ENCODE data around the gene SLC2A4.

Gene SLC2A4

DNA sequence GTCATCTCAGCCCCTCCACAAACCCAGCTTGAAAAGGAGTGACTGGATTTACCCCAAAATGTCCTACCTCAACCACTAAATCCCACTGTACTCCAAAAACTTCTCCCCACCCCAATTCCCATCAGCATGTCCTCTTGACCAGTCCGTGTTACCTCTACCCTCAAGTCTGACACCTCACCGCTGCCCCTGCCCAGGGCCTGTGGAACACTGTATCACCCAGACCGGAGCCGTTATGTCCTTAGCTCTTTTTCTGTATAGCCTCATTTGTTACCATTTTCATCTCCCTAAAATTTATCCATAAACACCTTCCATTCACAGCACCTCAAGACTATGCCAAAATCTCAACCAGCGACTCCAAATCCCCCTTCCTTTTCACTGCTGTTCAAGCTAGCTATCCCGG lies 44.7 kb upstream of the SLC2A4 start:
- ChIA-PET POLR2A (interaction anchor here (0.7 kb wide), 2 partner anchors 16 to 22 kb away, joined by 3 read pairs; no protein-coding TSS in a partner anchor), CTCF (interaction anchor here (1.2 to 1.5 kb wide), 2 partner anchors 16 to 191 kb away, joined by 3 read pairs; no protein-coding TSS in a partner anchor)
- TF ChIP-seq CTCF (IDR thresholded peaks at IDR 0.05; ENCODE audit: insufficient read depth, low read length, missing control alignments): no peak
- no peak for DNase-seq (ENCODE audit: low read depth, low spot score)
- peak overlapping the region; percentile 84; the same call in 1 of the 2 replicates for H3K4me3 ChIP-seq (ENCODE audit: low read depth, low read length)

- CTCF ChIA-PET: interaction anchor here (1.2 to 1.5 kb wide), 2 partner anchors 17 to 191 kb away, joined by 3 read pairs; no protein-coding TSS in a partner anchor
- DNase-seq (ENCODE audit: low read depth, low spot score): no peak
- no peak for TF ChIP-seq CTCF (IDR thresholded peaks at IDR 0.05; ENCODE audit: insufficient read depth, low read length, missing control alignments)
- POLR2A ChIA-PET: interaction anchor here (0.6 to 3.1 kb wide), 3 partner anchors 17 to 124 kb away, joined by 3 to 23 read pairs (median 3); partner anchors contain the start of genes ACADVL and DLG4
- H3K4me3 ChIP-seq (ENCODE audit: low read depth, low read length): peak overlapping the region; percentile 84
Observed at GRCh38 chr17:7237266-7237760, 44.2 kb upstream of the SLC2A4 start.

- DNase-seq (ENCODE audit: low read depth, low spot score): no peak
- H3K4me3 ChIP-seq (ENCODE audit: low read depth, low read length): peak overlapping the region; percentile 84
- no peak for TF ChIP-seq CTCF (IDR thresholded peaks at IDR 0.05; ENCODE audit: insufficient read depth, low read length, missing control alignments)
- POLR2A ChIA-PET: interaction anchor here (0.6 to 3.1 kb wide), 4 partner anchors 18 to 202 kb away, joined by 3 to 23 read pairs (median 3); partner anchors contain the start of genes ACADVL, DLG4 and SLC16A13
- CTCF ChIA-PET: interaction anchor here (1.0 kb wide), 1 partner anchor 59 kb away, joined by 3 read pairs; no protein-coding TSS in a partner anchor
Observed at GRCh38 chr17:7237761-7238419, 43.6 kb upstream of the SLC2A4 start.

DNA sequence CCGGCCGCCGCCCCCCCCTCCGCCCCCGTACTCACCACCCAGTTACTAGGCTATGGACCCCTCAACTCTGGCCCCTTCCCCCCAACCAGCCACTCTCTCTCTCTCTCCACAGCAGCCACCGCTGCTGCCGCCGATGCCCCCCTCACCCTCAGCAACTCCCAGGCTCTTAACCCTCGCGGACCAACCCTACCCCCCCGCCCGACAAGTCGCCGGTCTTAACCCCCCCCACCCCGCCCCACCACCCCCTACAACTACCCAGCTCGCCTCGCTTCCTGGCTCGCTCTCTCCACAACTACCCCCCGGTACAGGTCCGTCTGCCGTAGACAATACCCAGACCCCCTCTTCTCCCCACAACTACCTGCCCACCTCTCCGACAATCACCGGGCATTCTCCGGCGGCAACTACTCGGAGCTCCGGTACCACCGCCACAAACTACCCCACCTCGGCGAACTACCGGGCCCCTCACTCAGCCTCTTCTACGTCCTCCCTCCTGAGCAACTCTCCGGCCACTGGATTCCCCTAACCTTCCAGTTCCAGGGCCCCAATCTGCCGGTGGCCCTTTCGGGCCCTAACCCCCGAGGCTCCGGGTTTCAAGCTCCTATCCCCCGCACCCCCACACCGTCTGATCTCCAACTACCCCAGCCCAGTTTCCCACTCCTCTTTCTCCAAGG lies 43.0 kb upstream of the SLC2A4 start:
- ChIA-PET POLR2A (interaction anchor here (0.6 to 3.1 kb wide), 3 partner anchors 16 to 203 kb away, joined by 3 to 23 read pairs (median 4); partner anchors contain the start of genes ACADVL, DLG4 and SLC16A13), CTCF (interaction anchor here (0.7 to 1.0 kb wide), 2 partner anchors 58 to 490 kb away, joined by 3 read pairs; no protein-coding TSS in a partner anchor)

More for the DNA sequence above, 43.0 kb upstream of the SLC2A4 start:
- peak overlapping the region; percentile 84 for H3K4me3 ChIP-seq (ENCODE audit: low read depth, low read length)
- DNase-seq (ENCODE audit: low read depth, low spot score): no peak
- TF ChIP-seq CTCF (IDR thresholded peaks at IDR 0.05; ENCODE audit: insufficient read depth, low read length, missing control alignments): no peak

Measured in AG04449 (cell line).